ENCODE results near the gene BAIAP3. TPM values are rescaled to one million over a fixed set of nuclear protein-coding genes. Genes with fewer than 3 reads are reported as not detected.

Gene BAIAP3
- total and polyA plus RNA-seq, 2 of the 8 experiments (the other 6 are each of a cell fraction or from before 2014, with no cell fraction given) = 2.9 to 6.8 TPM

DNA sequence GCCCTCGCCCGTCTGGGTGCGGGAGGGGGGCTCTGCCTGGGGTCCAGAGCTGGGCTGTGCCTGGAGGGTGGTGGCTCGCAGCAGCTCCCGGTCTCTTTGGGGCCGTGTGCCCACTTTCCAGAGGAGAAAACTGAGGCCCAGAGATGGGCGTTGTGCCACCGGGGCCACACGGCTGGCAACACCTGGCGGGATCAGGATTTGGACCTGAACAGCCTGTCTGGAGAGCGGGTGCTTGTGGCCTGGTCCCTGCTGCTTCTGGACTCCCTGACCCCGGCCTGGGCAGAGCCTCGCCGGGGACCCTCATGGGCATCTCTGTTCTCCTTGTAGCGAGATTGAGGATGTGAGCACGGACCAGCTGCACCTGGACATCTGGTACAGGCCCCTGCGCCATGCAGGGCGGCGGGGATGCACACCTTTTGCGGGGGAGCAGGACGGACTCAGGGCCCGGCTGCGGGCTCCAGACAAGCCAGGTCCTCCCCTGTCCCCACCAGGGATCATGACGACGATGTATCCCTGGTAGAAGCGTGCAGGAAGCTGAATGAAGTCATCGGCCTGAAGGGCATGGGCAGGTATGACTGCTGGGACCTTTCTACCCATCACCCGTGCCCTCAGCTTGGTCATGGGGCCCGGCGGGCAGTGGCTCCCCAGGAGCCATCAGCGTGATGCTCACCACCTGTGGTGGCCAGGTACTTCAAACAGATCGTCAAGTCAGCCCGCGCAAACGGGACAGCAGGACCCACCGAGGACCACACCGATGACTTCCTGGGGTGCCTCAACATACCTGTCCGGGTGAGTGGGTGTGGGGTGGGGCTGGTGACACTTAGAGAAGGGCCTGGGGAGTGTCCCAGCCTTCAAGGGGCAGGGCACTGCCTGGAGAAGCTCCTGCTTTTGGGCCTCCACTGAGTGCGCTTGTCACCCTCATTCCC is 8.3 kb downstream of the BAIAP3 start:
- no peak overlapping the region for H3K4ac ChIP-seq (replicated peaks; ENCODE audit: insufficient read length, low read depth, low read length)
- H3K4me3 ChIP-seq (ENCODE audit: extremely low read depth in 1 of 4, insufficient read depth in 2 of 4, low read depth in 3 of 4, low read length in 4 of 4) = no peak overlapping the region
- no peak overlapping the region for H4K5ac ChIP-seq (ENCODE audit: insufficient read length, low read depth, low read length)
- H4K91ac ChIP-seq (replicated peaks; ENCODE audit: insufficient read length, low read length) = no peak overlapping the region
- H2AK5ac ChIP-seq (ENCODE audit: low read depth, low read length) = no peak overlapping the region
- H3K23ac ChIP-seq (ENCODE audit: insufficient read length) = no peak overlapping the region
- H2AFZ ChIP-seq (ENCODE audit: low read length) = no peak overlapping the region
- no peak overlapping the region for H3K14ac ChIP-seq (ENCODE audit: insufficient read length)
- H3K18ac ChIP-seq (ENCODE audit: extremely low read depth, low read length) = no peak overlapping the region
- no peak overlapping the region for H2BK15ac ChIP-seq (ENCODE audit: low read length)
- no peak overlapping the region for H2BK5ac ChIP-seq (ENCODE audit: low read depth, low read length)
- peaks cover 4% of the 10 kb centered on the region; the same call in 1 of the 2 replicates for H3K23me2 ChIP-seq (ENCODE audit: low read depth, low read length)
- H3K9me3 ChIP-seq (ENCODE audit: insufficient read depth in 2 of 2, low read depth in 1 of 2, low read length in 1 of 2) = no peaks in the 10 kb centered on the region
- DNase-seq (ENCODE audit: low read depth in 1 of 2, low spot score in 2 of 2) = no peak
- H3K4me1 ChIP-seq (replicated peaks in 1 of 4; ENCODE audit: control insufficient read depth in 3 of 4, insufficient read depth in 4 of 4, low read length in 3 of 4) = peaks cover 0 to 12% (median 3%) of the 10 kb centered on the region in 4 experiments; a peak in 4 of 7 replicates
- H3K56ac ChIP-seq (replicated peaks; ENCODE audit: insufficient read length, low read depth, low read length) = no peak overlapping the region
- WGBS, 2 experiments (ENCODE audit: extremely low coverage in 1 of 2, insufficient coverage in 1 of 2, insufficient read length in 1 of 2, insufficient replicate concordance in 2 of 2, low coverage in 1 of 2, low lambda C conversion rate in 2 of 2, missing lambda C conversion rate in 1 of 2) = 88% methylated on average over 38 of the region's 39 CpGs; no CpG with 5 or more reads in 1 of the 2 experiments
- no peak for FAIRE-seq
- no peaks in the 10 kb centered on the region for H3K79me2 ChIP-seq (ENCODE audit: control insufficient read depth in 1 of 2, insufficient read depth in 2 of 2, low read length in 2 of 2)
- peak overlapping the region in 1 of 2 experiments; percentile 73; a peak in 2 of 4 replicates for H3K4me2 ChIP-seq (ENCODE audit: insufficient read depth in 1 of 2, low read depth in 2 of 2, low read length in 2 of 2)
- H2BK120ac ChIP-seq (replicated peaks; ENCODE audit: low read depth, low read length) = no peak overlapping the region
- H3K36me3 ChIP-seq (ENCODE audit: control insufficient read depth in 2 of 4, insufficient read depth in 4 of 4, low read length in 3 of 4) = no peaks in the 10 kb centered on the region
- H4K8ac ChIP-seq (ENCODE audit: extremely low read depth, insufficient read depth, low read length) = no peak overlapping the region
- ChIA-PET POLR2A (ENCODE audit: partially characterized antibody) (interaction anchor here (1.0 to 1.7 kb wide), 3 partner anchors 8 to 10 kb away, joined by 3 to 7 read pairs (median 5); partner anchors contain the start of genes BAIAP3, GNPTG and TSR3), CTCF (ENCODE audit: partially characterized antibody) (interaction anchor here (0.9 to 11.1 kb wide), 3 partner anchors 10 to 123 kb away, joined by 3 to 52 read pairs (median 7); partner anchors contain the start of gene BAIAP3)
- H3K27ac ChIP-seq (ENCODE audit: low read depth, low read length) = no peak overlapping the region
- no peak overlapping the region for H2BK12ac ChIP-seq (ENCODE audit: low read depth, low read length)
- H3K79me1 ChIP-seq (ENCODE audit: low read depth, low read length) = no peaks in the 10 kb centered on the region
- H3K27me3 ChIP-seq (replicated peaks in 1 of 4; ENCODE audit: control insufficient read depth in 3 of 4, extremely low read depth in 1 of 4, insufficient read depth in 3 of 4, low read length in 3 of 4) = peaks cover 0 to 9% (median 1%) of the 10 kb centered on the region in 4 experiments; a peak in 3 of 7 replicates
- H2BK20ac ChIP-seq (ENCODE audit: low read length) = no peak overlapping the region
- H3K9ac ChIP-seq (replicated peaks in 1 of 4; ENCODE audit: extremely low read depth in 1 of 4, low read depth in 3 of 4, low read length in 3 of 4) = no peak overlapping the region
- H4K20me1 ChIP-seq (replicated peaks in 1 of 2; ENCODE audit: control insufficient read depth in 1 of 2, insufficient read depth in 2 of 2, low read length in 2 of 2) = peaks cover 0 to 13% of the 10 kb centered on the region in 2 experiments
- TF ChIP-seq CTCF (IDR thresholded peaks at IDR 0.05; ENCODE audit: control extremely low read depth in 1 of 3, insufficient read depth in 1 of 3, low read depth in 1 of 3, low read length in 3 of 3) = no peak
- TF ChIP-seq BCL11A (IDR thresholded peaks at IDR 0.05; ENCODE audit: low read depth in 2 of 2, low read length in 2 of 2) = no peak
- no peak for TF ChIP-seq CTBP2 (IDR thresholded peaks at IDR 0.05; ENCODE audit: borderline replicate concordance, insufficient read depth, insufficient read length, low read length)
- no peak for TF ChIP-seq POLR2A (IDR thresholded peaks at IDR 0.05; ENCODE audit: control extremely low read depth in 1 of 2, low read depth in 2 of 2, low read length in 2 of 2)
